ENCODE results near the gene ARF3.

Gene ARF3

DNA sequence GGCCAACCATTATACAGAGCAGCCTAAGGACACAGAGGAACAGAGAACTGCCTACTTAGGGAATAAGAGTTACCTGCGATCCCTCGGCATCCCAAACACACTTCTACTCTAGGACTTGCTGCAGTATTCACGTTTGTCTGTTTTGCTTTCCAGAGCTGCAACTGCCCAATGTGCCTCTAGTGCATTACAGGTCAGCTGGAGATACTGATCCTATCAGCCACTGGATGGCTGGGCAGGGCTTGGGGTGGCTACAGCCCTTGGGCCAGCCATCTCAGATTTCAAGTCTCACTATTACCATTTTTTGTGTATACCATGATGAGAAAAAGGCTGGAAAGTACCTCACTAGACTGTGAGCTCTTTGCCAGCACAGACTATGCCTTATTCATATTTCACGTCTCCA lies 4.6 kb downstream of the ARF3 start:
- DNase-seq (ENCODE audit: low read depth, low spot score) = no peak
- Histone ChIP-seq H3K4me1 (ENCODE audit: insufficient read depth, insufficient read length) (peaks cover 6% of the 10 kb centered on the region), H3K4me3 (ENCODE audit: insufficient read length, low read depth) (no peak overlapping the region), H3K27me3 (ENCODE audit: insufficient read depth, insufficient read length) (no peaks in the 10 kb centered on the region), H3K9ac (ENCODE audit: insufficient read length, low read depth) (no peak overlapping the region), H3K9me3 (ENCODE audit: insufficient read depth, low read length) (no peaks in the 10 kb centered on the region), H3K36me3 (ENCODE audit: insufficient read depth, insufficient read length, low read length) (peaks cover 69% of the 10 kb centered on the region)
- TF ChIP-seq YY1 (IDR thresholded peaks at IDR 0.05; ENCODE audit: insufficient read depth, insufficient read length) = no peak
- no peak for TF ChIP-seq SUZ12 (IDR thresholded peaks at IDR 0.05; ENCODE audit: extremely low read depth, insufficient read depth, insufficient read length)
- no peak for TF ChIP-seq ZNF274 (IDR thresholded peaks at IDR 0.05; ENCODE audit: low read depth, low read length)

DNA sequence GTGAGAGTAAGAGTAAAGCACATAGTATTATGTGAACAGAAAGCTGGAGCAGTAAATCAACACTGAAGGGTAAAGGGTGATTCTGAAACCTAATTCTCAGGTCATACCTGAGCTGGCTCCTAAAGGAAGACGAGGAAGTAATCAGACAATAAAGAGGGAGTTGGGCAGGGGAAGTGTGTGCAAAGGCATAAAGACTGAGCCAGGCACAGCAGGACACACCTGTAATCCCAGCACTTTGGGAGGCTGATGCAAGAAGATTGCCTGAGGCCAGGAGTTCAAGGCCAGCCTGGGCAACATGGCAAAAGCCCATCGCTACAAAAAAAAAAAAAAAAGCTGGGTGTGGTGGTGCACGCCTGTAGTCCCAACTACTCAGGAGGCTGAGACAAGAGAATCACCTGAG lies 9.6 kb downstream of the ARF3 start:
- H3K4me3 ChIP-seq (ENCODE audit: insufficient read length, low read depth) = no peak overlapping the region

DNA sequence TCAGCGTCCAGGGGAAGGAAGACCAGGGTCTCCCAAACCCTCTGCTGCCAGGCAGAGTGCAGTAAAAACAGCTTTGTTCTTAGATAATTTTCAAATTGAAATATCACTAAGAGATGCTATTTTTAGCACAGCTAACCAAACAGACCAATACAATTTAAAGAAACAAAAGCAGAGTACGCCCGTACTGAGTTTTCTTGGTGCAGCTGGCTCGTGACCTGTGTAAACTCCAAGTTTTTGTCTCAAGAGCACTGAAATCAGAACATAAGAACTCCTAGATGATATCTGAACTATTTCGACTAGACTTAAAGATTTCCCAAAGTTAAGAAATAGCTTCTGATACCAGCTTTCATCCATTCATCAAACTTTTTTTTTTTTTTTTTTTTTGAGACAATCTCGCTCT lies 10.3 kb downstream of the ARF3 start:
- no peak overlapping the region for H3K4me3 ChIP-seq (ENCODE audit: insufficient read length, low read depth)
- no peak for TF ChIP-seq ZNF274 (IDR thresholded peaks at IDR 0.05; ENCODE audit: low read depth, low read length)
- TF ChIP-seq SUZ12 (IDR thresholded peaks at IDR 0.05; ENCODE audit: extremely low read depth, insufficient read depth, insufficient read length) = no peak
- no peak for TF ChIP-seq YY1 (IDR thresholded peaks at IDR 0.05; ENCODE audit: insufficient read depth, insufficient read length)
- H3K27me3 ChIP-seq (ENCODE audit: insufficient read depth, insufficient read length) = no peaks in the 10 kb centered on the region
- no peak overlapping the region for H3K9ac ChIP-seq (ENCODE audit: insufficient read length, low read depth)
- no peaks in the 10 kb centered on the region for H3K4me1 ChIP-seq (ENCODE audit: insufficient read depth, insufficient read length)
- H3K36me3 ChIP-seq (ENCODE audit: insufficient read depth, insufficient read length, low read length) = peaks cover 70% of the 10 kb centered on the region
- no peaks in the 10 kb centered on the region for H3K9me3 ChIP-seq (ENCODE audit: insufficient read depth, low read length)
- no peak for DNase-seq (ENCODE audit: low read depth, low spot score)

More for the DNA sequence above, 9.6 kb downstream of the ARF3 start:
- no peak overlapping the region for H3K9ac ChIP-seq (ENCODE audit: insufficient read length, low read depth)
- no peak for DNase-seq (ENCODE audit: low read depth, low spot score)
- no peaks in the 10 kb centered on the region for H3K27me3 ChIP-seq (ENCODE audit: insufficient read depth, insufficient read length)
- no peaks in the 10 kb centered on the region for H3K9me3 ChIP-seq (ENCODE audit: insufficient read depth, low read length)
- peaks cover 71% of the 10 kb centered on the region for H3K36me3 ChIP-seq (ENCODE audit: insufficient read depth, insufficient read length, low read length)
- peaks cover 4% of the 10 kb centered on the region for H3K4me1 ChIP-seq (ENCODE audit: insufficient read depth, insufficient read length)
- TF ChIP-seq SUZ12 (IDR thresholded peaks at IDR 0.05; ENCODE audit: extremely low read depth, insufficient read depth, insufficient read length) = no peak
- TF ChIP-seq ZNF274 (IDR thresholded peaks at IDR 0.05; ENCODE audit: low read depth, low read length) = no peak
- no peak for TF ChIP-seq YY1 (IDR thresholded peaks at IDR 0.05; ENCODE audit: insufficient read depth, insufficient read length)

DNA sequence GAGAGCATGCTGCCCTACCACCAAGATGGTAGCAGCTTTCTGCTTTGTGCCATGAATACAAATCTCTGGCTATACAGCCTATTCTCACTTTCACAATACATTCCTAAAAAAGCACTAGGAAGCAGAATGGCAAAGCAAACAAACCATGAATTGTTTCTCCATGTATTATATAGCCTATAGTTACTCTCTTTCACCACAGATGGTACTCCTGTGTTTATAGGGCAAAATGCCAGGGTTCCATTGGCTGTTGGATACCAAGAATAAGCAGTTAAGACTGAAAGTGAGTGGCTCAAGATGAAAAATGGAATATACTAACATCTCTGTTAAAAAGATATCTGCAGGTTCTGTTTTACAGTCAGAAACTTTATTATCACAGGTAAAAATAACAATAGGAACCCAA lies 11.1 kb downstream of the ARF3 start:
- H3K9ac ChIP-seq (ENCODE audit: insufficient read length, low read depth) = no peak overlapping the region
- H3K27me3 ChIP-seq (ENCODE audit: insufficient read depth, insufficient read length) = no peaks in the 10 kb centered on the region
- TF ChIP-seq SUZ12 (IDR thresholded peaks at IDR 0.05; ENCODE audit: extremely low read depth, insufficient read depth, insufficient read length) (no peak), ZNF274 (IDR thresholded peaks at IDR 0.05; ENCODE audit: low read depth, low read length) (no peak)
- no peaks in the 10 kb centered on the region for H3K9me3 ChIP-seq (ENCODE audit: insufficient read depth, low read length)
- no peak overlapping the region for H3K4me3 ChIP-seq (ENCODE audit: insufficient read length, low read depth)
- H3K4me1 ChIP-seq (ENCODE audit: insufficient read depth, insufficient read length) = no peaks in the 10 kb centered on the region
- peaks cover 73% of the 10 kb centered on the region for H3K36me3 ChIP-seq (ENCODE audit: insufficient read depth, insufficient read length, low read length)
- no peak for DNase-seq (ENCODE audit: low read depth, low spot score)

DNA sequence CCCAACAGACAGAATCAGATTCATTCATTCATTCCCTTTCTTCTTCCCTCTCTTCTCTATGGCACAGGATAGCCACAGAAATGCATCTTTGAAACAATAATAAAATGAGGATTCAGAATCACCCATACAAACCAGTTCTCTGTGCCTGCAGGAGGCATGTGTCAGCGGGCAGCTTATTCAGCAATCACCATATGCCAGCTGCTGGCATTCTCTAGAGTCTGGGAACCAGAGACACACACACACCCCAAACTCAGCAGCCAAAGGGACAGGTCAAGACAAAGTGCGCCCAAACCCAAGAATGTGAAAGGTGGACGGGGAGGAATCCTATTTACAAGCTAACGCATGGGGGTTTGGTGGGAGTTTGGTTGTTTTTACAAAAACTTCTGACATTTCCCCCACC lies 14.1 kb downstream of the ARF3 start:
- peaks cover 83% of the 10 kb centered on the region for H3K36me3 ChIP-seq (ENCODE audit: insufficient read depth, insufficient read length, low read length)
- no peaks in the 10 kb centered on the region for H3K4me1 ChIP-seq (ENCODE audit: insufficient read depth, insufficient read length)
- H3K27me3 ChIP-seq (ENCODE audit: insufficient read depth, insufficient read length) = no peaks in the 10 kb centered on the region
- no peak overlapping the region for H3K9ac ChIP-seq (ENCODE audit: insufficient read length, low read depth)
- TF ChIP-seq YY1 (IDR thresholded peaks at IDR 0.05; ENCODE audit: insufficient read depth, insufficient read length) (no peak), ZNF274 (IDR thresholded peaks at IDR 0.05; ENCODE audit: low read depth, low read length) (no peak), SUZ12 (IDR thresholded peaks at IDR 0.05; ENCODE audit: extremely low read depth, insufficient read depth, insufficient read length) (no peak)
- H3K4me3 ChIP-seq (ENCODE audit: insufficient read length, low read depth) = no peak overlapping the region
- DNase-seq (ENCODE audit: low read depth, low spot score) = no peak
- H3K9me3 ChIP-seq (ENCODE audit: insufficient read depth, low read length) = no peaks in the 10 kb centered on the region

DNA sequence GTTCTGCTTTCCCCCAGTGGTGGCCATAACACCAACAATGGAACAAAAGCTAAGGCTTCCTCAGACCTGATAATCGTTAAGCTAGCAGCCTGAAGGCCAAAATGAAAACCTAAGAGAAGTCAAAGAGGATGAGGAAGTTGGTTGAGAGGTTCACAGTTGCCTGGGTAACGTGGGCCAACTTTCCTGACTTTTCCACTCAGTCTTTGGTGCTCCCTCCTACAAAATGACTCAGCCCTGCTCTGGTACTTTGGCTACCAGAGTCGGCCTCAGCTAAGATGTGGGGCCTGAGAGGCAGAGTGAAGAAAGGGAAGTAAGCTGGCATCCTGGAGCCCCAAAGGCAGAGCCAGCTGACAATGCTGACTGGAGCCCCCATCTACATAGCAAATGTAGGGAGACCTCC lies 17.1 kb downstream of the ARF3 start:
- Histone ChIP-seq H3K9me3 (ENCODE audit: insufficient read depth, low read length) (no peaks in the 10 kb centered on the region), H3K9ac (ENCODE audit: insufficient read length, low read depth) (no peak overlapping the region), H3K36me3 (ENCODE audit: insufficient read depth, insufficient read length, low read length) (peaks cover 91% of the 10 kb centered on the region), H3K4me3 (ENCODE audit: insufficient read length, low read depth) (no peak overlapping the region), H3K4me1 (ENCODE audit: insufficient read depth, insufficient read length) (peaks cover 2% of the 10 kb centered on the region), H3K27me3 (ENCODE audit: insufficient read depth, insufficient read length) (no peaks in the 10 kb centered on the region)
- no peak for DNase-seq (ENCODE audit: low read depth, low spot score)
- TF ChIP-seq SUZ12 (IDR thresholded peaks at IDR 0.05; ENCODE audit: extremely low read depth, insufficient read depth, insufficient read length) (no peak), ZNF274 (IDR thresholded peaks at IDR 0.05; ENCODE audit: low read depth, low read length) (no peak), YY1 (IDR thresholded peaks at IDR 0.05; ENCODE audit: insufficient read depth, insufficient read length) (no peak)

DNA sequence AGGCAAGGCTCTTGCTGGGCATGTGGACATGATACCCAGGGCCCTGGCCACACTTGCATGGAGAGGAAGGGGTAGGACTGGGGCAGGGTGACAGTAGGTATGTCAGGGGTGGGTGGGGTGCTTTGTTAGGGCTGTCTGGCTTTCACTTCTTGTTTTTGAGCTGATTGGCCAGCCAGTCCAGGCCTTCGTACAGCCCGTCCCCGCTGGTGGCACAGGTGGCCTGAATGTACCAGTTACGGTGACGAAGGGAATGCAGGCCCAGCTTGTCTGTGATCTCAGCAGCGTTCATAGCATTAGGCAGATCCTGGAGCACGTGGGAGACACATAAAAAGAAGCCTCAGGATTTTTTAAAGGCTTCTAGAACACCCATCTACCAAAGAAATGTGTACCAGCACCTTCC lies 18.5 kb downstream of the ARF3 start:
- Histone ChIP-seq H3K9me3 (ENCODE audit: insufficient read depth, low read length) (no peaks in the 10 kb centered on the region), H3K36me3 (ENCODE audit: insufficient read depth, insufficient read length, low read length) (peaks cover 95% of the 10 kb centered on the region), H3K27me3 (ENCODE audit: insufficient read depth, insufficient read length) (no peaks in the 10 kb centered on the region), H3K4me1 (ENCODE audit: insufficient read depth, insufficient read length) (peaks cover 2% of the 10 kb centered on the region), H3K4me3 (ENCODE audit: insufficient read length, low read depth) (no peak overlapping the region), H3K9ac (ENCODE audit: insufficient read length, low read depth) (no peak overlapping the region)
- TF ChIP-seq ZNF274 (IDR thresholded peaks at IDR 0.05; ENCODE audit: low read depth, low read length) (no peak), SUZ12 (IDR thresholded peaks at IDR 0.05; ENCODE audit: extremely low read depth, insufficient read depth, insufficient read length) (no peak), YY1 (IDR thresholded peaks at IDR 0.05; ENCODE audit: insufficient read depth, insufficient read length) (no peak)
- no peak for DNase-seq (ENCODE audit: low read depth, low spot score)

DNA sequence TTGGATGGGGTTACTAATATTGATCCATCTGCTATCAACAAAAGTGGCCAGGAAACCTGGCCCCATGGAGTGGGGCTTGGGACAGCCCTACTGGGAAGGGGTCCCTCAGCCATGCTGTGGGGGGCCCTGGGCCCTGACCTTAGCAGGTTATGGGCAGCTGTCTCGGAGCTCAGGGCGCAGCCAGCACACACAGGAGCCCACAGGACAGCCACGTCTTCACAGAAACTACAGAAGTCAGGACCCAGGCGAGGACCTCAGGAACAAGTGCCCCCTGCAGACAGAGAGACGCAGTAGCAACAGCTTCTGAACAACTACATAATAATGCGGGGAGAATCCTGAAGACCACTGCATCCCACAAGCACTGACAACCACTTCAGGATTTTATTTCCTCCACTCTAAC lies 20.1 kb downstream of the ARF3 start:
- peaks cover 96% of the 10 kb centered on the region for H3K36me3 ChIP-seq (ENCODE audit: insufficient read depth, insufficient read length, low read length)
- peaks cover 2% of the 10 kb centered on the region for H3K4me1 ChIP-seq (ENCODE audit: insufficient read depth, insufficient read length)
- H3K27me3 ChIP-seq (ENCODE audit: insufficient read depth, insufficient read length) = no peaks in the 10 kb centered on the region
- no peak for DNase-seq (ENCODE audit: low read depth, low spot score)
- no peak overlapping the region for H3K9ac ChIP-seq (ENCODE audit: insufficient read length, low read depth)
- H3K4me3 ChIP-seq (ENCODE audit: insufficient read length, low read depth) = no peak overlapping the region
- no peak for TF ChIP-seq YY1 (IDR thresholded peaks at IDR 0.05; ENCODE audit: insufficient read depth, insufficient read length)
- TF ChIP-seq SUZ12 (IDR thresholded peaks at IDR 0.05; ENCODE audit: extremely low read depth, insufficient read depth, insufficient read length) = no peak
- TF ChIP-seq ZNF274 (IDR thresholded peaks at IDR 0.05; ENCODE audit: low read depth, low read length) = no peak
- H3K9me3 ChIP-seq (ENCODE audit: insufficient read depth, low read length) = no peaks in the 10 kb centered on the region

All from NT2/D1 (cell line).